Activated CD8-positive, alpha-beta memory T cell treated with anti-CD3 and anti-CD28 coated beads for 4 hours (primary cell): ENCODE results near the gene PUSL1.

ENCODE experiments used
- DNase-seq, 2 donors: peaks; one replicate each; pipeline ENCODE4 v3.0.0-alpha.2; 2020; ENCODE audit warnings: low read depth in 2 of 2

The PUSL1 gene

DNA sequence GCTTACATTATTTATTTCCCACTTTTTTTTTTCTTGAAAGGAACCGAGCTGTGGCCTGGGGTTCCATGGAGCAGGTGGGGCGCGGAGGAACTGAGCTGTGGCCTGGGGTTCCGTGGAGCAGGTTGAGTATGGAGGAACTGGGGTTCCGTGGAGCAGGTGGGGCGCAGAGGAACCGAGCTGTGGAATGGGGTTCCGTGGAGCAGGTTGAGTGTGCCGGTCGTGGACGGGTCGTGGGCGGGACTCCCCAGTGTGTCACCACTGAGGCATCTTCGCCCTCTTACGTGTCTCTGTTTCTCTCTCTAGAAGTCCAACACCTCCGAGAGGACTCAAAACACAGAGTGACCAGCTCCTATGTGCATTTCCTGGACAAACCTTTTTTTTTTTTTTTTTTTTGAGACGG, 29.4 kb upstream of the PUSL1 start:
- no peak for DNase-seq

DNA sequence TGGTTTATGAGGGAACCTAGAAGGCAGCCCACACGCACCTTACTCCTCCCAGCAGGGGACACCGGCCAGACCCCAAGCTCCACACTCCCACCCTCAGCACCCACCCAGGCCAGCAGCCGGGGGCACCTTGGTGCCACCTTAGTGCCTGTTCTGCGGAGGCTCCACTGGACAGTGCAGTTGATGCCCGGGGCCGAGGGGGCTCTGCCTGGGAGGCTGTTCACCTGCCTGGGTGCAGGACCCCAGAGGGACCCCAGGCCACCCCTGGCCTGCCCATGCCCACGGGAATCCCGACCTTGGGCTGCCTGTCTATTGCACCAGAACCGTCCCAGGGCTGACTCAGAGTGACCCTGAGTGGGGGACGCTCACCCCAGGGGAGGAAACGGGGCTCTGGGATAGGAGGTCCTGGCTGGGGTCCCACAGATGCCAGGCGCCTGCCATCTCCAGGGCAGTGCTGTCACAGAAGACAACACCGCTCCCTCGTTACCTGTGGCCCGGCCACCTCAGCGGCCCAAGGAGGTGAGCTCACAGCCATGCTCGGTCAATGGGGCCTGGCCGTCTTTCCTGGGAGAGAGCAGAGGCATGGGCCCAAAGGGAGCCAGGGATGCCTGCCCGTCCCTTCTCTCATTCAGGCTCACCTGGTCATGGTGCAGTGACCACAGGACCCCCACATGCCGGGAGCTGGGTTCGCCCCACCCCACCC, 27.5 kb upstream of the PUSL1 start:
- no peak for DNase-seq

DNA sequence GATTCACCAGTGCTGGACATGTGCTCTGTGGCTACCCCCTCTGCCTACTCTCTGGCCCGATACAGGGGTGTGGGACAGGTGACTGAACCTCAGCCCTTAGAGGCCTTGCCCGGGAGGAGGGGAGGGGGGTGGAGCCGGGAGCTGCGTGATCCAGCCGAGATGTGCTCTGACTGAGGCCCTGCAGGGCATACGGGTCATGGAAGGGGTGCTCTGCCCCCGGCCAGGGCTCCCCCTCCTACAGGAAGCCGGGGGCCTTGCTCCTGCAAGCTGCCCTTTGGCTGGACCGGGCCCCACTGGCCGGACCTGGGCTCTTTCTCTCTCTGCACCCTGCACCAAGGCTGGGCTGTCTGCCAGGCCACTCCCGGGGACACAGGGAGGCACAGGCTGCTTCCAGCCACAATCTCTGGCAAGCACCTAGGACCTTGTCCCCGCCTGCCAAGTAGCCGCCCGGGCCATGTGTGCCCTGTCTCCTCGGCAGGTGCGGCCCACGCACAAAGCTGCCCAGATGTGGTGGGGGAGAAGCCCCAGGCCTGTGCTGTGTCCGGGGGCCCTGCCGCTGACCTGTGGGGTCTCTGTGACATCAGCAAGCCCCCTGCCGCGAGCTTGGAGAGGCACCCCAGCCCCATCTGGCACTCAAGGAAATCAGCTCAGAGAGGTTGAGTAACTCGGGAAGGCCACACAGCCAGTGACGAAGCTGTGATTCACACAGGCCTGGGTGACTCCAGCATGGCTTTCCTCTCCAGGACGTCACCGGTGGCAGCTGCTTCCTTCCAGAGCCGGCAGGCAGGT, 26.7 kb upstream of the PUSL1 start:
- DNase-seq = no peak

DNA sequence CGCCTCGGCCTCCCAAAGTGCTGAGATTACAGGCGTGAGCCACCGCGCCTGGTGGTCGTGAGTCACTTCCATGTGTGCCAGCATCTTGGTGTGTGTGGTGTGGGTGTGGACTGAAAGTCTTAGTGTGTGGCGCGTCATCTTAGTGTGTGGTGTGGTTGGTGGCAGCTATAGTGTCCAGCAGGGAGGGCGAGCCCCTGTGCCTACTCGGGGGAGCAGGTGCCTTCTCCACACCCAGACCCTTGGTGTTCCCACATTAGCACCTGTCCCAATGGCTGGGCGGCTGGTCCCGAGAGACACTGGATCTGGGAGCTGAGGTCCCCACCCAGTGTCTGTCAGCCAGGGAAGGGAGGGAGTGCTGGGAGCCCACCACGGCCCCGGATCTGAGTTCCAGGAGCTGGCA, 25.4 kb upstream of the PUSL1 start:
- no peak for DNase-seq

DNA sequence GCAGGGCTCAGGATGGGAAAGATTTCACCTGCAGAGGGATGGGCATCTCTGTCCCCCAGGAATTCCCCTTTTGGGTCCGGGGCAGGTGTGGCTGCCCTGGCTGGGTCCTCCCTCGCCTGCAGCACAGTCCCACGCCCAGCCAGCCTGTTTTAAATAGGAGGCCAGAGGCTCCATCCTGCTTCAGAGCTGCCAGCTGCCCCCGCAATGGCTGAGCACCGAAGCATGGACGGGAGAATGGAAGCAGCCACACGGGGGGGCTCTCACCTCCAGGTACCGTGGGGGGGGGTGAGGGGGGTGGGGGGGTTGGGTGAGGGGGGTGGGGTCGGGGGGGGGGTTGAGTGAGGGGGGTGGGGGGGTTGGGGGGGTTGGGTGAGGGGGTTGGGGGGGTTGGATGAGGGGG, 24.6 kb upstream of the PUSL1 start:
- no peak for DNase-seq

DNA sequence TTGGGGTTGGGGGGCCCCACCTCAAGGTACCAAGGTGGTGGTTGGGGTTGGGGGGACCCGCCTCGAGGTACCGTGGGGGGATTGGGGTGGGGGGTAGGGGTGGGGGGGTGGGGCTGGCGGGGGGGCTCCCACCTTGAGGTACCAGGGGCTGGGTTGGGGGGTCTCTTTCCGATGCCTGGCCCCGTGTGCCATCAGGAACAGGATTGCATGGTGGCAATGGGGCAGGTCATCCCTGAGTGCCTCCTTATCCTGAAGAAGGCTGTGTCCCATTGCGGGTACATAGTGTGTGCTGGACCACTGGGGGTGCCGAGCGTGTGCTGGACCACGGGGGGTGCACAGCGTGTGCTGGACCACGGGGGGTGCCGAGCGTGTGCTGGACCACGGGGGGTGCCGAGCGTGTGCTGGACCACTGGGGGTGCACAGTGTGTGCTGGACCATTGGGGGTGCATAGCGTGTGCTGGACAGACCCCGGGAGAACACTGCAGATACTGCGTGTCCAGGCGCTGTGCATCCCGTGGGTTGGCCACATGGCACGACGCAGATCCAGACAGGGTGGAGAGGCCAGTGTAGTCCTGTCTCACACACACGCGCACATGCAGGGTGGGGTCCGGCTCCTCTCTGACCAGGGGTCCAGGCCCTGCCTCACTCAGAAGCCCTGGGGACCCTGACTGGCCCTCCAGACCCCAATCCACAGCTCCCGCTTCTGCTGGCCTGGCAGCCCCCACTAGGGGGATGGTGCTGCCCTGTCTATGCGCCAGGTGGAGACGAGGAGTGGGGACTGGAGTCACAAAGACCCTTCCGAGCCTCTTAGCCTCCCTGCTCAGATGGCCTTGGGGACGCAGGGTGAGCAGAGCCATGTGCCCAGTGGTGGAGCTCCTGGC, 23.9 kb upstream of the PUSL1 start:
- DNase-seq = no peak

DNA sequence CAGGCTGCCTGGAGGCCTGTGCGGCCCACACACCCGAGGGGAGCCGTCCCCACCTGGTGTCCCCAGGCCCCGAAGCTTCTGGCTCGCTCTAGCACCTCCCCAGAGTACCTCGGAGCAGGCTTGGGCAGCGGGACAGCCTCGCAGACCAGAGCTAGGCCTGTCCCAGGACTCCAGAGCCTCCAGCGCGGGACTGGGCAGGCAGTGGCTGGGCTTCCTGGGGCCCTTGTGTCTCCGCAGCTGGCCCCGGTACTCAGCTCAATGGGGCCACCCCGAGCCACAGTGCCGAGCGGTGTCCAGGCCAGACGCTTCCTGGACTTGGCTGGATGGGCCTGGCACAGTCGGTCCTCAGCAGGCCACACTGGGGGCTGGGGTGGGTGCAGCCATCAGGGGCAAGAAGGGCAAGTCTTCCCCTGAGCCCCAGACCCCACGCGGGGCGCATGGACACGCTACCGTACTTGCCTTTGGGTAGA, 23.3 kb upstream of the PUSL1 start:
- no peak for DNase-seq

DNA sequence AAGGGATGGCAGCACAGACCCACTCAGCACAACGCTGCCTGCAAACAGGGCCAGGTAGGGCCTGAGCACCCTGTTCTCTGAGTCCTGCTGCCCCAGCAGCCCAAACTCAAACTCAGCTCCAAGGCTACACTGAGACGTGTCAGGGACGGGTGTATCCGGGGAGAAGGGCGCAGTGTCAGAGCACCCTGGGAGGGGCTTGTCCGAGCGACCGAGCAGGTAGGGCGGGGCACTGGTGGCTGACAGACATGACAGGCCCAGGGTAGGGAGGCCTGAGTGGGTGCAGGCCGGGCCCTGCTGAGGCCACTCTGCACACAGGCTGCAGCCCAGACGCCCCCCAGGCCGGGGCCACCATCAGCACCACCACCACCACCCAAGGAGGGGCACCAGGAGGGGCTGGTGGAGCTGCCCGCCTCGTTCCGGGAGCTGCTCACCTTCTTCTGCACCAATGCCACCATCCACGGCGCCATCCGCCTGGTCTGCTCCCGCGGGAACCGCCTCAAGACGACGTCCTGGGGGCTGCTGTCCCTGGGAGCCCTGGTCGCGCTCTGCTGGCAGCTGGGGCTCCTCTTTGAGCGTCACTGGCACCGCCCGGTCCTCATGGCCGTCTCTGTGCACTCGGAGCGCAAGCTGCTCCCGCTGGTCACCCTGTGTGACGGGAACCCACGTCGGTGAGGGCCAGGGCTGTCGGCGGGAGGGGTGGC, 22.6 kb upstream of the PUSL1 start:
- DNase-seq = no peak

DNA sequence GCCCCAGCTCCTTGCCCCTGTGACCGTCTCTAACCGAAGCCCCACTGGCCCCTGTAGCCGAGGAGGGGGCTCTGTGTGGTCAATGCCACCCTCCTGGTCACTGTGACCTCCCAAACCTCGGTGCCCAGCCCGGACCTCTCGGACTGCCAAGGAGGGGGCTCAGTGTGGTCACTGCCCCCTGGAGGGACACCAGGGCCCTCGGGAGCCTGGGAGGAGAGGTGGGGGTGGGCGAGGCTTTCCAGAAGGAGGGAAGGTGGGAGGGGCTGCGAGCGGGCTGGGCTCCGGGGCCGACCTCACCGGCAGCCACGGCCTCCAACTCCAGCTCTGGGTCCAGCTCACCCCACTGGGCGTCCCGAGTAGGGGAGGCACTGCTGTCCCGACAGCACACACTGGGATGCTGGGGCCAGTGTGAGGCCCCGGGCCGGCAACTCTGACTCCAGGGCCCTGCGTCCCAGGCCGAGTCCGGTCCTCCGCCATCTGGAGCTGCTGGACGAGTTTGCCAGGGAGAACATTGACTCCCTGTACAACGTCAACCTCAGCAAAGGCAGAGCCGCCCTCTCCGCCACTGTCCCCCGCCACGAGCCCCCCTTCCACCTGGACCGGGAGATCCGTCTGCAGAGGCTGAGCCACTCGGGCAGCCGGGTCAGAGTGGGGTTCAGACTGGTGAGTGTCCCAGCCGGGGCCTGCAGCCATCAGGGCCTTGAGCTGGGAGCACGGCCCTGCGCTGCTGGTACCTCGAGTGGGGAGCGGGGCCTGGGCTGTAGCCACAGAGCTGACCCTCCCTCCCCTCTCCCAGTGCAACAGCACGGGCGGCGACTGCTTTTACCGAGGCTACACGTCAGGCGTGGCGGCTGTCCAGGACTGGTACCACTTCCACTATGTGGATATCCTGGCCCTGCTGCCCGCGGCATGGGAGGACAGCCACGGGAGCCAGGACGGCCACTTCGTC, 21.8 kb upstream of the PUSL1 start:
- DNase-seq = no peak

DNA sequence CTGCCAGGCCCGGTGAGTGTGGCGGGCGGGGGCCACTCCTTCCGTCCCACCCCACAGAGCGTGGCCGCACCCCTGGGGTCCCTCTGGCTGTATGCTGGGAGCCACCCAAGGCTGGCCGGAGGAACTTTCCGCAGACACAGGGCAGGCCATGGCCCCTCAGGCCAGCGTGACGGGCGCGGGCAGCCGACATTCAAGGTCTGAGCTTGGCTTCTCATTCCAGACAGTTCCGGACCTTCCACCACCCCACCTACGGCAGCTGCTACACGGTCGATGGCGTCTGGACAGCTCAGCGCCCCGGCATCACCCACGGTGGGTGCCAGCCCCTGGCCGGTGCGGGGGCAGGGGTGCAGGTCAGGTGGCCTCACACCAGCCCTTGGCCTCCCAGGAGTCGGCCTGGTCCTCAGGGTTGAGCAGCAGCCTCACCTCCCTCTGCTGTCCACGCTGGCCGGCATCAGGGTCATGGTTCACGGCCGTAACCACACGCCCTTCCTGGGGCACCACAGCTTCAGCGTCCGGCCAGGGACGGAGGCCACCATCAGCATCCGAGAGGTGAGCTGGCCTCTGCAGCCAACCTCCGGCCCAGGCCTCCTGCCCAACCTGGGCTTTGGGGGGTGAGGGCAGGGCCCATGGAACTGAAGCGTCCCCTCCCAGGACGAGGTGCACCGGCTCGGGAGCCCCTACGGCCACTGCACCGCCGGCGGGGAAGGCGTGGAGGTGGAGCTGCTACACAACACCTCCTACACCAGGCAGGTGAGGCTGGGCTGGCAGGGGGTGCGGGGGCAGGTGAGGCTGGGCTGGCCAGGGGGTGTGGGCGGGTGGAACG, 20.9 kb upstream of the PUSL1 start:
- DNase-seq = no peak

DNA sequence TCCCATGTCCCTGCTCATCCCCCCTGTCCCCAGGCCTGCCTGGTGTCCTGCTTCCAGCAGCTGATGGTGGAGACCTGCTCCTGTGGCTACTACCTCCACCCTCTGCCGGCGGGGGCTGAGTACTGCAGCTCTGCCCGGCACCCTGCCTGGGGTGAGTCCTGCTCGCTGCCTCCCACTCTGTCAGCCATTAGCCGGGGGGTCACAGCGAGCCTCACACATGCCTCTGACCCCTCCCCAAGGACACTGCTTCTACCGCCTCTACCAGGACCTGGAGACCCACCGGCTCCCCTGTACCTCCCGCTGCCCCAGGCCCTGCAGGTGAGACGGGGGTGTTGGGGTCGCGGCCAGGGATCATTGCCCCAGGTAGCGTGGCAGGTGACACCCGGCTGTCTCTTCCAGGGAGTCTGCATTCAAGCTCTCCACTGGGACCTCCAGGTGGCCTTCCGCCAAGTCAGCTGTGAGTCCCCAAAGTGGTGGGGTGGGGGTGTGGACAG, 18.1 kb upstream of the PUSL1 start:
- DNase-seq = no peak

DNA sequence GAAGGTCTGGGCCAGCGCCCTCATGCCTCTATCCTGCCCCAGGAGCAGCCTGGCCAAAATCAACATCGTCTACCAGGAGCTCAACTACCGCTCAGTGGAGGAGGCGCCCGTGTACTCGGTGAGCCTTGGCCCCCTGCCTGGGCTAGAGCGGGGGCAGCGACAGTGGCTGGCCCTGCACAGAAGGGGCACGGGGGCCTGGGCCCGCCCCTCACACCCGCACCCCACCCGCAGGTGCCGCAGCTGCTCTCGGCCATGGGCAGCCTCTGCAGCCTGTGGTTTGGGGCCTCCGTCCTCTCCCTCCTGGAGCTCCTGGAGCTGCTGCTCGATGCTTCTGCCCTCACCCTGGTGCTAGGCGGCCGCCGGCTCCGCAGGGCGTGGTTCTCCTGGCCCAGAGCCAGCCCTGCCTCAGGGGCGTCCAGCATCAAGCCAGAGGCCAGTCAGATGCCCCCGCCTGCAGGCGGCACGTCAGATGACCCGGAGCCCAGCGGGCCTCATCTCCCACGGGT, 17.3 kb upstream of the PUSL1 start:
- DNase-seq = no peak

DNA sequence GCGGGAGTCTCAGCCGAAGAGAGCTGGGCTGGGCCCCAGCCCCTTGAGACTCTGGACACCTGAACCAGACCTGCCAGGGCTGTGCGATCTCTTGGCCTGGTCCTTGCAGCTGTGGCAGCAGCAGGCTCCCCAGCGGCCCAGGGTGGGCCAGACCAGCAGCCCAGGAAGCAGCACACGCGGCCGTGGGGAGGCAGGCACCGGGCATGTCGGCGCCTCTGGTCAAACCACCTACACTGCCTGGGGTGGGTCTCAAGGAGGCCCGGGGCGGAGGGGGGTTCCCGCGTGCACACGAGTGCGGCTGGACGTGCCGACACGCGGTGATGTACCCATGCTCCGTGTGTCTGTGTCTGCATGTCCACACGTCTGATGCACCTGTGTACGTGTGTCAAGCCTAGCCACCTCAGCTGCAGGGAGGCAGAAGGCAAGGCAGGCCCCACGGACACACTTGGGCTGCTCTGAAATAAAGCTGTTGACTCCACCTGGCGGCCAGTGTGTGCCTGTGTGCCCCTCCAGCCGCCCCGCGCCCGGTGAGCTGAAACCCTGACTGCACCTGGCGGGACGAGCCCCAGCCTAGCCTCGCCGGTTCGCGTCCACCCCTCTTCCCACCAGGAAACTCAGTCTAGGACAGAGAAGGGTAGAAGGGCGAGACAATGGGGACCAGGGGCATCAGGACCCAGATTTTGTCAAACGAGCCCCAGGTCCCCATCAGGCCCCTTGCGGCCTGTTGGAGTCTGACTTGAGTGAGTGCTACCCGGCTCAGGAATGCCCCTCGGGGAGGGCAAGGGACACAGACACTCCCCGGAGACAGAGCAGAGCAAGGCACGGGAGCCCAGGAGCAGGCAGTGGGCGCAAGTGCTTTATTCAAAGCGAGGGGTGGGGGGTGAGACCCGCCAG, 16.6 kb upstream of the PUSL1 start:
- DNase-seq = peak in 1 of 2 donors; percentile 41

DNA sequence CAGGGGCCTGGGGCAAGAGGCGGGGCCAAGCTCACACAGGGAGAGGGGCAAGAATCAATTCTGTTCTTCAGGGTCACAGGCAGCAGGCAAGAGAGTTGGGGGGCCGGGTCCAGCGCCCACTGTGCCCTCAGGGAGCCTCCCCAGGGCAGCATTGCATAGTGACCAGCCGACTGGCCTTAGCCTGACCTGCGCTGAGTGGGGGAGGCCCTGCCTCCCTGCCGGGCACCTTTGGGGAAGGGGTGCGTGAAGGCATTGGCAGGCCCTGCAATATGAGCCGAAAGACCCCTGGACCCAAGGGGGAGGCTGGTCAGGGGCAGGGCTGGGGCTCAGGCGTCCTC, 16.0 kb upstream of the PUSL1 start:
- DNase-seq = no peak

DNA sequence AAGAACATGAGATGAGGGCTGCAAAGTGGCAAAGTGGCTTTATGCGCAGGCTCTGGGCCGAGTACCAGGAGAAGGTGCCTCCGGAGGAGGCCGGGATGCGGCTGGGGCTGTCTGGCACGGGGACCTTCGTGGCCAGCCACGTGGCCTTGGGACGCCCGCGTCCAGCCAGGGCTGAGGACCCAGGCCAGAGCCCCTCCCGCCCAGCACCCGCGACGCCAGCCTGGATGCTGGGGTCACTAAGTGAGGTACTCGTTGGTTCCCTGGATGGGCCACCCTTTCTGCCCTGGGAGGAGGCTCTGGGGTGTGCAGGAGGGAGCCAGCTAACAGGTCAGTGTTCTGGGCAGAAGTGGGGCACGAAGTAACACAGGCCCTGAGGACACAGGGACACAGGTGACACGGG, 15.5 kb upstream of the PUSL1 start:
- DNase-seq = no peak

DNA sequence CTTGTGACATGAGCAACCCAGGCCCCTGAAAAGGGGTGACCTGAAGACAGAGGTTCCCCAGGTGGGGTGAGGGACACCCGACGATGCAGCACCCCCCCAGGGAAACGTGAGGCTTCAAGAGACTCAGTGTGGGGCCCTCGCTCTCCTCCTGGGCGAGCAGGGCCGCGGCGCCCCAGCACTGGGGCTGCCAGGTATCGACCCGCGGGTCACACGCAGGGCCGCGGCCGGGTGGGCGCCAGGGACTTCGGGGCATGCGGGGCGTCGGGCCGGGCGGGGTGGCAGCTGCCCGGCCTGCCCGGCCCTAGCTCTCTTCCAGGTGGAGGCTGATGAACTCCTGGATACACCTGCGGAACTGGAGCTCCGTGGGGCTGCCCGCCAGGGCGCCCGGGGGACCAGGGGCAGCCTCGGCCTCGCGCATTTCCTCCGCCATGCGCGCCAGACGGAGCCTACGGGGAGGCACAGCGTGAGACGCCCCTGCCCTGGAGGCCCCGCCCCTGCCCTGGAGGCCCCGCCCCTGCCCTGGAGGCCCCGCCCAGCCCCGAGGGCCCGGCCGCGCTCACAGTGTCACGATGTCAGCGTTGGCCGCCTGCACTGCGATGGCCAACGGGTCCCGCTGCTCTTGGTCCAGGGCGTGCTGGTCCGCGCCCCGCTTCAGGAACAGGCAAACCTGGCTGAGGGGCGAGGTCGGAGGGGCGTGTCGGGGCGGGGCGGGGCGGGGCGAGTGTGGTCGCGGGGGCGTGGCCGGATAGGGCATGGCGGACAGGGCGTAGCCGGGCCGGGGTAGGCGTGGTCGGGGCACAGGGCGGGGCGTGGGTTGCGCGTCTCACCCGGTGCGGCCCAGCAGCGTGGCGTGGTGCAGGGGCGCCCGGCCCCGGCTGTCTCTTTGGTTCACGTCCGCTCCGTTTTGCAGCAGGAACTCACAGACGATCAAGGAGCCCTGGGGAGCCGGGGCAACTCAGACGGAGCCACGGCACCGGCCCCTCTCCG, 14.8 kb upstream of the PUSL1 start:
- DNase-seq = no peak

DNA sequence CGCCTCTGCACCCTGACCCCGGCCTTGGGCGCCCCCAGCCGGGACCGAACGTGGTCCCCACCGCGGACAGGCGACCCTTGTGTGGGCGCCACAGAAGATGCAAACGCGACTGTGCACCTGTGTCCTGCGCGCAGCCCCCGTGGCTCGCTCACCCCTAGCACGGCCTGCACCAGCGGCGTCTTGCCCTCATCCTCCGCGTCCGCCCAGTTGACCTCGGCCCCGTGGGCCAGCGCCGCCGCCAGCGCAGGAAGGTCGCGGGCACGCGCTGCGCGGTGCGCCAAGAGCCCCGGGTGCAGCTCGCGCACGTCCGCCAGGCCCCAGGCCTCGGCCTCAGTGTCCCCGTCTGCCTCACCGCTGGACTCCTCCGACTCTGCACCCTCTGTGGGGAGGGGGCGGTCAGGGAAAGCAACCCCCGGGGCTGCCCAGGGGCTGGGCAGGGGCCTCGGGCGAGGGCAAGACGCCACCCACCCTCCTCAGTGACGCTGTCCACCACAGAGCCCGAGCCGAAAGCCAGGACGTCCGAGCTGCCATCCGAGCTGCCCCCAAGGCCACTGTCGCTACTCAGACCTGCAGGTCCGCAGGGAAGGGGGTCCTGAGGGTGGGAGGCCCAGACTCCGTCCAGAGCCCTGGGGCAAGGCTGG, 14.0 kb upstream of the PUSL1 start:
- DNase-seq = no peak
